Osteoblast (primary cell): ENCODE data around the gene PEDS1. TPM values are rescaled to one million over a fixed set of nuclear protein-coding genes. Genes with fewer than 3 reads are reported as not detected.
"Not testable (repeated sequence)": the region's sequence is repeated elsewhere in the genome, so short reads cannot be mapped to it uniquely, and the experiment has no call there.

Source experiments
- DNase-seq: peaks from one replicate; pipeline ENCODE4 v3.0.0; 2011; ENCODE audit warnings: low spot score, mixed read lengths; ENCODE audit not compliant: insufficient read length; ENCODE audit errors: missing footprints
- H2AFZ ChIP-seq: 2 replicates; pipeline ENCODE4 v1.6.0; 2011; ENCODE audit warnings: mild to moderate bottlenecking, low read length
- H3K27ac ChIP-seq: 2 replicates; pipeline ENCODE4 v1.5.1; 2011; ENCODE audit warnings: mild to moderate bottlenecking, low read depth, low read length, moderate library complexity
- H3K27me3 ChIP-seq: 2 replicates; pipeline ENCODE4 v1.6.0; 2012; ENCODE audit warnings: mild to moderate bottlenecking, control low read depth, inconsistent platforms, low read length, moderate library complexity; ENCODE audit not compliant: insufficient read depth
- H3K36me3 ChIP-seq: 2 replicates; pipeline ENCODE4 v1.5.1; 2011; ENCODE audit warnings: mild to moderate bottlenecking, low read length, control low read depth, moderate library complexity; ENCODE audit not compliant: insufficient read depth
- H3K4me1 ChIP-seq: 2 replicates; pipeline ENCODE4 v1.5.1; 2011; ENCODE audit warnings: mild to moderate bottlenecking, low read length, control low read depth, moderate library complexity; ENCODE audit not compliant: insufficient read depth
- H3K4me2 ChIP-seq: 2 replicates; pipeline ENCODE4 v1.6.0; 2011; ENCODE audit warnings: mild to moderate bottlenecking, low read length; ENCODE audit not compliant: insufficient read depth
- H3K4me3 ChIP-seq: fragments of 200-600 bp; sonication (generic); 3 replicates; pipeline ENCODE4 v1.5.1; 2012; ENCODE audit warnings: mild to moderate bottlenecking, low read length, inconsistent platforms; ENCODE audit not compliant: insufficient read depth
- H3K79me2 ChIP-seq: 2 replicates; pipeline ENCODE4 v1.6.0; 2012; ENCODE audit warnings: mild to moderate bottlenecking, low read length, control low read depth, inconsistent platforms; ENCODE audit not compliant: insufficient read depth
- H3K9me3 ChIP-seq: 2 replicates; pipeline ENCODE4 v1.5.1; 2011; ENCODE audit warnings: low read depth, low read length, control low read depth
- H4K20me1 ChIP-seq: 2 replicates; pipeline ENCODE4 v1.6.0; 2012; ENCODE audit warnings: mild to moderate bottlenecking, low read length, control low read depth; ENCODE audit not compliant: insufficient read depth
- total RNA-seq: library from RNA; depleted of rRNA; stranded (reverse); fragments of >200 nt; gene quantifications from 2 replicates; pipeline ENCODE4 v1.2.3, GENCODE V29; 2012
- TF ChIP-seq, protein P1 (sequence below): IDR thresholded peaks from 2 replicates; pipeline ENCODE4 v1.5.1; 2011; ENCODE audit warnings: mild to moderate bottlenecking, low read depth, low read length, moderate library complexity; ENCODE audit errors: extremely low read depth

Gene PEDS1
- total RNA-seq: 33.3 and 37.6 TPM in 2 replicates

- H3K36me3 ChIP-seq: peaks cover 7% of the 10 kb centered on the region
- H3K27ac ChIP-seq: peak within 1 kb of the TSS; percentile 75
- H3K4me1 ChIP-seq: peaks cover 30% of the 10 kb centered on the region
- peaks cover 49% of the 10 kb centered on the region for H3K79me2 ChIP-seq
- H4K20me1 ChIP-seq: peaks cover 24% of the 10 kb centered on the region
- peak within 1 kb of the TSS; percentile 89 for H3K4me3 ChIP-seq
- no peaks in the 10 kb centered on the region for H3K27me3 ChIP-seq
- H3K4me2 ChIP-seq: peak within 1 kb of the TSS; percentile 86
- peak within 1 kb of the TSS; percentile 86 for H2AFZ ChIP-seq
- TF ChIP-seq, protein P1, sequence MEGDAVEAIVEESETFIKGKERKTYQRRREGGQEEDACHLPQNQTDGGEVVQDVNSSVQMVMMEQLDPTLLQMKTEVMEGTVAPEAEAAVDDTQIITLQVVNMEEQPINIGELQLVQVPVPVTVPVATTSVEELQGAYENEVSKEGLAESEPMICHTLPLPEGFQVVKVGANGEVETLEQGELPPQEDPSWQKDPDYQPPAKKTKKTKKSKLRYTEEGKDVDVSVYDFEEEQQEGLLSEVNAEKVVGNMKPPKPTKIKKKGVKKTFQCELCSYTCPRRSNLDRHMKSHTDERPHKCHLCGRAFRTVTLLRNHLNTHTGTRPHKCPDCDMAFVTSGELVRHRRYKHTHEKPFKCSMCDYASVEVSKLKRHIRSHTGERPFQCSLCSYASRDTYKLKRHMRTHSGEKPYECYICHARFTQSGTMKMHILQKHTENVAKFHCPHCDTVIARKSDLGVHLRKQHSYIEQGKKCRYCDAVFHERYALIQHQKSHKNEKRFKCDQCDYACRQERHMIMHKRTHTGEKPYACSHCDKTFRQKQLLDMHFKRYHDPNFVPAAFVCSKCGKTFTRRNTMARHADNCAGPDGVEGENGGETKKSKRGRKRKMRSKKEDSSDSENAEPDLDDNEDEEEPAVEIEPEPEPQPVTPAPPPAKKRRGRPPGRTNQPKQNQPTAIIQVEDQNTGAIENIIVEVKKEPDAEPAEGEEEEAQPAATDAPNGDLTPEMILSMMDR: no peak
- peak; percentile 100 for DNase-seq
- H3K9me3 ChIP-seq: no peaks in the 10 kb centered on the region
These were observed at the start of gene PEDS1 for GRCh38 chr20:50153500-50154377. Gene PEDS1 (minus strand): TSS chr20:50153723. CDS start chr20:50153637, 86 bp downstream.

- Histone ChIP-seq H3K36me3 (no peaks in the 10 kb centered on the region), H4K20me1 (no peaks in the 10 kb centered on the region), H3K4me3 (no peak overlapping the region), H2AFZ (no peak overlapping the region), H3K9me3 (no peaks in the 10 kb centered on the region), H3K4me1 (no peaks in the 10 kb centered on the region), H3K27me3 (no peaks in the 10 kb centered on the region), H3K4me2 (no peak overlapping the region), H3K27ac (no peak overlapping the region), H3K79me2 (no peaks in the 10 kb centered on the region)
- DNase-seq: no peak
- TF ChIP-seq, protein P1: no peak
These were observed 49.2 kb upstream of the PEDS1 start for GRCh38 chr20:50202677-50203076.

- H4K20me1 ChIP-seq, H3K4me1 ChIP-seq, H3K27me3 ChIP-seq, H2AFZ ChIP-seq, H3K79me2 ChIP-seq, H3K9me3 ChIP-seq, DNase-seq, H3K27ac ChIP-seq, H3K36me3 ChIP-seq, H3K4me3 ChIP-seq, H3K4me2 ChIP-seq: not testable (repeated sequence)
These were observed 48.2 kb upstream of the PEDS1 start for GRCh38 chr20:50201710-50202109.

DNA sequence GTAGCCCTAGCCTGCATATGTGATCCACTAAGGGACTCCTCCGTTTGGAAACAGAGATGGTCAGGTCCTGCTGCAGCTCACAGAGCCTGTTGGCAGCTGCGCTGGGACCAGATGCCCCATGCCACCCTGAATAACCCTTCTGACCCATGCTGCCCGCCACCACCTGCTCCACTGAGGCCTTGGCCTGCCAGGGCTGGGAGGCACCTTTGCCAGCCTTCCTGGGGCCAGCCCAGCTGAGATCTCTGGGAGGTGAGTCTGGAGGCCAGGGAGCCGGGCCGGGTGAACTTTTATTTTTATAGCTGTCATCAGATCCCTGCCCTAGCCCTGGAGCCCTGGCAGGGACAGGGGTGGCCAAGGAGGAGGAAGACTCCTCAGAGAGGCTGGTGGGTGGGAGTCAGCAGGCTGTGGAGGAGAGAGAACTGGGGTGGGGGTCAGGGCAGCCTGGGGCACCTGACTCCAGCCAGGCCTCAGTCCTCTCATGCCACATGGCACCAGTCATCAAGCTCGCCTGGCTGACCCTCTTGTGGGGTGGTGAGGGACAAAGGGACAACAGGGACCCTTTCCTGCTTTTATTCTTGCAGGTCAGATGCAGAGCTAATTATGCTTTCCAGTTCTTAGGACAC, 47.1 kb upstream of the PEDS1 start:
- TF ChIP-seq, protein P1: no peak
- Histone ChIP-seq H4K20me1 (no peaks in the 10 kb centered on the region), H3K9me3 (no peaks in the 10 kb centered on the region), H3K27me3 (no peaks in the 10 kb centered on the region), H3K4me1 (no peaks in the 10 kb centered on the region), H3K79me2 (no peaks in the 10 kb centered on the region), H2AFZ (no peak overlapping the region), H3K36me3 (no peaks in the 10 kb centered on the region), H3K4me3 (no peak overlapping the region), H3K27ac (no peak overlapping the region), H3K4me2 (no peak overlapping the region)
- DNase-seq: peak; percentile 68
